GDM1 (cell line): Measurements from ENCODE around the gene FGF7.
A peak's percentile ranks its signal among the peaks of the same experiment; 100 is the strongest.
"Not testable (repeated sequence)": the region's sequence is repeated elsewhere in the genome, so short reads cannot be mapped to it uniquely, and the experiment has no call there.

Experiments
- DNase-seq: peaks from one replicate; lab custom pipeline; 2025; lab: John Stamatoyannopoulos, UW

Gene FGF7, protein sequence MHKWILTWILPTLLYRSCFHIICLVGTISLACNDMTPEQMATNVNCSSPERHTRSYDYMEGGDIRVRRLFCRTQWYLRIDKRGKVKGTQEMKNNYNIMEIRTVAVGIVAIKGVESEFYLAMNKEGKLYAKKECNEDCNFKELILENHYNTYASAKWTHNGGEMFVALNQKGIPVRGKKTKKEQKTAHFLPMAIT

GRCh38 chr15:49423021-49423420, at the start of gene FGF7:
Gene FGF7 (plus strand): TSS chr15:49423242. CDS start chr15:49424298, 1,056 bp downstream.
- DNase-seq, result no peak

DNA sequence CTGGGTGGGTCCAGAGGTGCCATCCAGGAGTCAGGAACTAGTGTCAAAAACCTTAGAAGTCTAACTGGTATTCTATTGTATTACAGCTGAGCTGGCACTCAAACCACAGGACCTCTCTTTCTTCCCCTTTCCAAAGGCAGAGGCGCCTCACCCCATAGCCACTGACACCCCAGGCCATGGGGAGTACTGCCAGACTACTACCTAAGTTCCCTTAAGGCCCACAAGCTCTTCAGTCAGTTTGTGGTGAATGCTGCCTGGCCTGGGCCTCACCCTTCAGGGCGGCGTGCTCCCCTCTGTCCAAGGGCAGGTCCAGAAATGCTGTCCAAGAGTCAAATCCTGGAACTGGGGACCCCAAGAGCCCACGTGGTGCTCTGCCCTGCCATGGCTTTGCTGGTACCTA, 43.0 kb upstream of the FGF7 start:
- peak; percentile 35 for DNase-seq

DNA sequence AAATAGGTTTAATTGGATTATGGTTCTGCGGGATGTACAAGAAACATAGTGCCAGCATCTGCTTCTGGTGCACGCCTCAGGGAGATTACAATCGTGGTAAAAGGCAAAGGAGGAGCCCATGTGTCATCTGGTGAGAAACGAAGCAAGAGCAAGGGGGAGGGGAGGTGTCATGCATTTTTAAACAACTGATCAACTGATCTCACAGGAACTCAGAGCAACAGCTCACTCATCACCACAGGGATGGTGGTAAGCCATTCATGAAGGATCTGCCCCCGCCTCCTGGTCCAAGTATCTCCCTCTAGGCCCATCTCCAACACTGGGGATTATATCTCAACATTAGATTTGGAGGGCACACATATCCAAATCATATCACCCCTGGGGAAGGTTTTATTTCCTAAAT, 42.1 kb upstream of the FGF7 start:
- DNase-seq, result no peak

DNA sequence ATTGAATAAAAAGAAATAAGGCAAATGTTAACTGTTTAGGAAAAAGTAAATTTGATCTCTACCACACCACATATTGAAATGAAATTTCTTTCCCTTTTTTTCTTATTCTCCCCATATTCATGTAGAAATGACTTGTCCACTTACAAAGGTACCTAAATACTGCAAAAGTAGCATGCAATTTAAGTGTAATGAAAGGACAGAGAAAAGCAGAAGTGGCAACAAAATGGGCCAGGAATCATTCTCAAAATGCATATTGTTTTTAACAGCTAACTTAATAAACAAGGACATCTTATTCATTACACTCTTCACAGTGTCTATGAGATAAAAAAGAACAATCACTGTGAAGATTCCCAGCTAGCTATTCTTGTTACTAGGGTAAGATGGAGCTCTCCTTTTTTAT, 40.6 kb upstream of the FGF7 start:
- DNase-seq, result no peak

DNA sequence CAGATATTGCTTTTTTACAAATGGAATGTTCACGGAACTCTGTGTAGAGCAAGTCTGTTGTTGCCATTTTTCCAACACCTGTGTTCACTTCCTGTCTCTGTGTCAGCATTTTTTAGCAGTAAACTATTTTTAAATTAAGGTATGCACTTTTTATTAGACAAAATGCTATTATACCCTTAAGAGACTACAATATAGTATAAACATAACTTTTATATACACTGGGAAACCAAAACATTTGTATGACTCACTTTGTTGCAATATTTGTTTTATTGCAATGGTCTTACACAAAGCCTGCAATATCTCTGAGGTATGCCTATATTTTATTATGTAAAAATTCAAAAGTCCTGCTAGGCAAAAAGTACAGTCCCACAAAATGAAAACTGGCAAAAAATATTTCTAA, 39.8 kb upstream of the FGF7 start:
- no peak for DNase-seq

DNA sequence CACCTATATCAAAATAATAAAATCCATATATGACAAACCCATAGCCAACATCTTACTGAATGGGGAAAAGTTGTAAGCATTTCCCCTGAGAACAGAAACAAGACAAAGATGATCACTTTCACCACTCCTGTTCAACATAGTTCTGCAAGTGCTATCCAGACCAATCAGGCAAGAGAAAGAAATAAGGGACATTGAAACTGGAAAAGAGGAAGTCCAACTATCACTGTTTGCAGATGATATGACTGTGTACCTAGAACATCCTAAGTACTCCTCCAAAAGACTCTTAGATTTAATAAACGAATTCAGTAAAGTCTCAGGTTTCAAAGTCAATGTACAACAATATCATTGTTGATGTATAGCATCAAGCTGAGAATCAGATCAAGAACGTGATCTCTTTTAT, 35.6 kb upstream of the FGF7 start:
- no peak for DNase-seq

DNA sequence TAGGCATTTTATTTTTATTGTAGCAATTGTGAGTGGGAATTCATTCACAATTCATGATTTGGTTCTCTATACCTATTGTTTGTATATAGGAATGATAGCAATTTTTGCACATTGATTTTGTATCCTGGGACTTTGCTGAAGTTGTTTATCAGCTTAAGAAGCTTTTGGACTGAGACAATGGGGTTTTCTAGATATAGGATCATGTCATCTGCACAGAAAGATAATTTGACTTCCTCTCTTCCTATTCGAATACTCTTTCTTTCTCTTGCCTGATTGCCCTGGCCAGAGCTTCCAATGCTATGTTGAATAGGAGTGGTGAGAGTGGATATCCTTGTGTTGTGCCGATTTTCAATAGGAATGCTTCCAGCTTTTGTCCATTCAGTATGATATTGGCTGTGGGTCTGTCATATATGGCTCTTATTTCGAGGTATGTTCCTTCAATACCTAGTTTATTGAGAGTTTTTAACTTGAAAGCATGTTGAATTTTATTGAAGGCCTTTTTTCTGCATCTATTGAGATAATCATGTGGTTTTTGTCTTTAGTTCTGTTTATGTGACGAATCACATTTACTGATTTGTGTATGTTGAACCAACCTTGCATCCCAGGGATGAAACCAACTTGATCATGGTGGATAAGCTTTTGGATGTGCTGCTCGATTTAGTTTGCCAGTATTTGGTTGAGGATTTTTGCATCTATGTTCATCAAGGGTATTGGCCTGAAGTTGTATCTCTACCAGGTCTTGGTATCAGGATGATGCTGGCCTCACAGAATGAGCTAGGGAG, 20.3 kb upstream of the FGF7 start:
- DNase-seq, result not testable (repeated sequence)

DNA sequence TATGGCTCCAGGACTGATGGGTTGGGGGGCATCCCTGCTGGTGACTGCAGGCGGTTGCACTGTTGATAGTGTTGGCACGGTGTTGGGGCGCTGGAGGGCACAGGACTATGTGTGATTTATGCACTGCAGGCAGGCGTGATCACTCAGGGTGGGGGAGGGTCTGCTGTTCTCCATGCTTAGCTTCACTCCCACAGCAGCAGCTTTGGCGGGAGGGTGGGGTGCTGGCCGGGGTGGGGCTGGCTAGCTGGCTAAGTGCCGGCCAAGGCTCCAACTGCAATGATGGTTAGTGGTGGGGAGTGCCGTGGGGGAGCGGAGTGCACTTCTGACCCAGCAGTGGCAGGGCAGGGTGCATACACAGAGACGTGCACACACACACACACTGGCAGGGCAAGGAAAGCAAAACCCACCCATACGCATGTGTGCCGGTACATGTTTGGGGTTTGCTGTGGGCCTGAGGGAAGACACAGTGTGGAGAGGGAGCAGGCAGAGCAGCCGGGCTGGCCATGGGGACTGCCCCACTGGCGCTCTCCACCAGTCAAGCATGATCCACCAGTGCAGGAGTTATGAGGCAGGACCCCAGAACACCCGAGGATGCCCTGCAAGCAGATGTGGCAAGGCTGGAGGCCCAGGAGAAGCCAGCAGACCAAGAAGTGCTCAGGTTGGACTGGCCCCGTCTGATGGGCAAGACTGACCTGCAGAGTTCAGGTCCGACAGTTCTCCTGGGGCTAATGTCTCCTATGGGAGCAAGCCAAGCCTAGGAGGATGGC, 16.5 kb upstream of the FGF7 start:
- DNase-seq, result no peak

GRCh38 chr15:49410641-49411040, 12.4 kb upstream of the FGF7 start:
- no peak for DNase-seq

DNA sequence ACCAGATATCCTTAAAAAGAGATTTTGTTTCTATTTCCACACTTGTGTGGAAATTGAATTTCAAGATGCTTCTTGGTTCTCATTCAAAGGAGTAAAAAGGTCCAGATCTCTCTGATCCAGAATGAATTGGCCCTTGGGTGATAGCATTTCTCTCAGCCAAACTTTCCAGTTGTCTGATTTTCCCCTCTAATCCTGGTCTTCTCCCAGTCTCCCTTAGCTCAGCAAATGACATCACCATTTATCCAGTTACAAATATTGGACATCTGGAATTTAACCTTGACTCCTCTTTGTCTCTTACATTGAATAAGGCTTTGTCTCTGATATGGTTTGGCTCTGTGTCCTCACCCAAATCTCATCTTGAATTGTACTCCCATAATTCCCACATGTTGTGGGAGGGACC, 10.2 kb upstream of the FGF7 start:
- no peak for DNase-seq

- no peak for DNase-seq
These were observed 7.9 kb upstream of the FGF7 start for GRCh38 chr15:49415149-49415548.

DNA sequence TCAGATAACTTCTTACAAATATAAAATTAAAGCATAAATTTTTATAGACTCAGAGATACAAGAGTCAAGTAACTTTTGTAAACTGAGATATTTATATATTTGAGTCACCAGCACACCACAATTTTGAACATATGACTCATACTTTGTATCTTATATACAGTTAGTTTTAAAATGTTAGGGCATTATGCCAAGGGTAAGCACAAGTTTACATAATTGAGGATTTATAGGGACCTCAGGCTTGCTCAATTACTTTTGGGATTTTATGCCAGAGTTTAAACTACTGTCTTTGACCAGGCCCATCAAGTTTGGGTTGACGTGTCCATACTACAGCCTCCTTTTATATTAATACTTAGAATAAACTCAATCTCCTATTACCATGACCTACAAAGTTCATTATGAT, 7.4 kb upstream of the FGF7 start:
- no peak for DNase-seq

GRCh38 chr15:49418811-49419210, 4.2 kb upstream of the FGF7 start:
- DNase-seq, result no peak

GRCh38 chr15:49421991-49422390, 1.1 kb upstream of the FGF7 start:
- DNase-seq, result peak; percentile 47

GRCh38 chr15:49423901-49424550, 984 bp downstream of the FGF7 start:
- DNase-seq, result no peak

- no peak for DNase-seq
These were observed 1.9 kb downstream of the FGF7 start for GRCh38 chr15:49424954-49425353.

DNA sequence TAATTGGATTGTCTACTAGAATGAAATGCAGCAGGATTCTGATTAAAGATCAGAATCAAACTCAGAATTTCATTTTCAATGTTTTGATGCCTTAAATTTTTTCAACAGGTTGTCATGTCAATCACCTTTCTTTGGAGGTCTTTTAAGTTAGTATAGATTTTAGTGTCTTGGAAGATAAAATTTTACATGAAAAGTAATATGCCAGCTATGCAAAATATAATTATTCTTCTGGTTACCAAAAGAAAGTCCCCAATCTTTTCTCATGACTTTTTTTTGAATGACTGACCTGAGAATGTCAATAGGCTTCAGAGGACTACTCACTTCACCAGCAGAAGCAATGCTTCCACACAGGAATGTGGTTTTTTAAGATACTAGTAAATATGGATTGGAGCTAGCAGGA, 4.3 kb downstream of the FGF7 start:
- no peak for DNase-seq

DNA sequence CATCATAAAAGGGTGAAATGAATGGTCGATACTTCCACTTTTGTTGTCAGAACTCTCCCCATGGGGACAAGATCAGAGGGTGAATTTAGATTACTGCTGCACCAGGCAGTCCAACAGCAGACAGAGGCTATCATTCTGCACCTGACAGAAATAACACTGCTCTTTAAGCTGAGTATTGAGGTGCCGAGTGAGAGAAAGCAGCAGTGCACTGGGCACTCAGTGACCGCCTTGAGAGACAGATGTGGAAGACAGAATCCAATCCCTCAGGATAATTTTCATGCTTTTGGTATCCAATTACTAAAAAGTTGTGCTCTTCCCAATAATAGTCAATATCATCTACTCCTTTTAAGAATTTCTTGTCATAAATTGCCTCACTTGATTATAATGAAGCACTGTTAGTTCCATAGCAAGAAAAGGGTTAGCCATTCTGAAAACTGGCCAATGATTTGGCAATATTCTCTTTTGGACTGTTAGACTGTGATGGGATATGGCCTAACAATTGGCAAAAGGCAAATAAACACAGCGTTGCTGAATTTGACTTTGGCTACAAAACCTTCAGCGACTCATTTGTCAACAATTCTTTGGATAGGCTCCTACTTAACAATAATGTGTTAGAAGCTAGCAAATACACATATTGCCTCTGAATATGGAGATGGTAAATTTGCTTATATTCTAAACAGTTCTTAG, 5.5 kb downstream of the FGF7 start:
- no peak for DNase-seq

DNA sequence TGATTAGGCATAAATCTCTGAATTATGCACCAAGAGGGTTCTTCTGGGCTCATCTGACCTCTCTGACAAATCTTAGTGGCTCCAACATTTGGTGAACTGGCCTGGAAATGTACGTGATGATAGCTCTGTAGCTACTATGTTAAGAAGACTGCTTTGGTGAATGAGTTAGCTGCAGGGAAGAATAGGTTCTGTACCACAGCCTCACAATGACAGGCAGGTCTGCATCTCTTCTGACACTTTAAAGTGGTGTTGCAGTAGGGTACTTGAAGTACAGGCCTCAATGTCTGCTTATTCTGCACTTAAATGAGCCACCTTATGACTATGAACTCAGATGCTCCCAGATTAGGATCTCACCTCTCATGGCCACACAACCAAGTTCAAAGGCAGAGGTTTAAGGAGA, 7.0 kb downstream of the FGF7 start:
- no peak for DNase-seq

GRCh38 chr15:49435174-49435573, 12.1 kb downstream of the FGF7 start:
- DNase-seq, result no peak

GRCh38 chr15:49436751-49437150, 13.7 kb downstream of the FGF7 start:
- no peak for DNase-seq
